GM21381 (cell line): ENCODE results near the gene HOXC9.
"Not testable (repeated sequence)": the region's sequence is repeated elsewhere in the genome, so short reads cannot be mapped to it uniquely, and the experiment has no call there.

Source experiments
- ATAC-seq: cut with Tn5 transposase; IDR thresholded peaks from one replicate; pipeline ENCODE4 v1.9.1; 2021; ENCODE audit warnings: mild to moderate bottlenecking, moderate library complexity; ENCODE audit not compliant: unreplicated experiment

Gene HOXC9

DNA sequence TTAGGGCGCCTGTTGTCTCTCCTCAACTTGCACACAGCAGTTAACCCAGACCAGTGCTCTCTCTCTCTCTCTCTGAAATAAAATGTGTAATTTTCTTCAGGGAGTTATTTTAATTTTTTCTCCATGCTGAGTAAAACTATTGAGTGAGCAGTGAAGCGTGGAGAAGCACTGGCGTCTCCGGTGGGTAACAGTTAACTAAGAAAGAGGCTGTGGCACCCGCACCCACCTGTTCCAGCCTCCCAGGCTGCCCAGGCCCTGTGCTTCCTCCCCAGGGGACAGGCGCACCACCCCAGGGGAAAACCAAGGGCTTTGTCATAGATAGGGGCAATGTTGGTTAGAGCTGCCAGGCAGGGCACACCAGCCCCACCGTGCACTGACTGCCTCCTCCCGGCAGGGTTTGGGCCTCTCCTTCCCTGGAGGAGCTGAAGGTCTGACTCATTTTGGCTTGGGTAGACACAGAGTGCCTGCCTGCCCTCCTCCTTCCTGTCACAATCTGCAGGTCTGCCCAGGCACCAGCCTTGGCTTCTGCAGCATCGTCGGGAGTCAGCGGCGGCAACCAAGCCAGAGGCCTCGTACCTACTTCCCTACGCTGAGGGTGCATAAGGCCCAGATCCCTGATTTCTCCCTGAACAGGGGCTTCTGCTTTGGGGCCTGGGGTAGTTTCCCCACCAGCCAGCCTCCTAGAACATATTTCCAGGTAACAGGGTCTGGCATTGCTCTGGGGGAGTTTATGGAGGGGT lies 36.8 kb downstream of the HOXC9 start:
- ATAC-seq: no peak

DNA sequence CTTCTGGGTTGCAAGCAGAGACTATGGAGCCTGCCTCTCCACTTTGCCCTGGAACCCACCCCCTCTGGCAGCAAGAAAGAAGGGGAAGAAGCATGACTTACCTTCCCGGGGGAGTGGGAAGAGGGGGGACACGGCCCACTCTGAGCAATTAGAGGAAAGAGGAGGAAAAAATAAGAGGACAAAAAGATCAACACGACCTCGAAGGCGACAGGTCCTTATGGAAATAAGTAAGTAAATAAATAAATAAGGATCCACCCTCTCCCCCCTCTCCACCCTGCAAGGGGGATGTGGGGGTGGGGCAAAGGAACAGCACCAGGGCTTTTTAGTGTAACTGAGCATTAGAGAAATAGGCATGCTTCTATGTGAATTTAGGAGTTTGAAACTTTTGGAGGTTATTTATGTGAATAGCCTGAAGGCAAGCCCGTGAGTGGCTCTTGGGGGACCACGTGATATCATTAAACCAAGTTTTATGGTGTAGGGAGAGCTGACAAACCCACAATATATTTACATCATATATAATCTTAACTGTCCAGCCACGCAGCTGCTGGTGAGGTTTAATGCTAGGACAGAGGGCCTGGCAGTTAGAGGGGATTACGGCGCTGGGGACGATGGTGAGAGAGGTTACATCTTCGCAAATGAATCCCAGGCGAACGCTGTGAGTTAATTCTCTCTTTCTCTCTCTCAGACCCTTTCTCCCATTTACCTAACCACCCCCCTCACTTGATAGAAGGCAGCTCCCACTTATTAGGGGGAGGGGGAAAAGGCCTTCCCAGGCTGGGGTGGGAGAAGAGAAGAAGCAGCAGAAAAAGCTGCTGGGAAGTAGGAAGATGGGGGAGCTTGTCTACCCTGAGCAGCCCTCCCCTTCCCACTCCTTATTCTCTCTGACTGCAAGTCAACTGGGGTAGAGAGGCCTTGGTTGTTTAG lies 37.7 kb downstream of the HOXC9 start:
- ATAC-seq: no peak

DNA sequence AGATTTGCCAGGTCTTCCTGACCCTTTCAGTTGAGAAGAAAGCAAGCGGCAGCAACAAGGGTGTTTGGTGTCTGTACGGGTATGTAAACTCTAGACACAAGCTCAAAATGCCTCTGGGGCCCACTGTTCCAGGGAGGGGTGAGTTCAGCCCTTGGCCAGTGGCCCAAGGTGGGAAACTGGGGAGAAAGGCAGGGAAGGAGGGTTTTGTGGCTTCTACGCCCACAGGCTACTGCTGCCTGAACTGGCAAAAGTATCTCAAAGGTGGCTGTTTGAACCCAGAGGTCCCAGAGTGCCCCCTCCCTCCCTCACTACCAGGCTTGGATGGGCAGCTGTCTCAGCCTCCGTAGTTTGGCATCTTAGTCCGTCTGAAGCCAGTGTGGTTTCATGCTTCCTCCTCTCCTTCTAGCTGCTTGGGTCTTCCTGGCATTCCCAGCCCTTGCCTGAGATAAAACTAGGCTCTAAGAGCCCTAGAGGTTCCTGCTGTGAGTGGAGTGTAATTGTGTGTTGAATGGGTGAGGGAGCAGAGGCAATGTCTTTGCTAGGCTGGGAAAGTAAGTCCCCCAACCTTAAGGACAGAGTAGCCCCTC lies 38.4 kb downstream of the HOXC9 start:
- no peak for ATAC-seq

DNA sequence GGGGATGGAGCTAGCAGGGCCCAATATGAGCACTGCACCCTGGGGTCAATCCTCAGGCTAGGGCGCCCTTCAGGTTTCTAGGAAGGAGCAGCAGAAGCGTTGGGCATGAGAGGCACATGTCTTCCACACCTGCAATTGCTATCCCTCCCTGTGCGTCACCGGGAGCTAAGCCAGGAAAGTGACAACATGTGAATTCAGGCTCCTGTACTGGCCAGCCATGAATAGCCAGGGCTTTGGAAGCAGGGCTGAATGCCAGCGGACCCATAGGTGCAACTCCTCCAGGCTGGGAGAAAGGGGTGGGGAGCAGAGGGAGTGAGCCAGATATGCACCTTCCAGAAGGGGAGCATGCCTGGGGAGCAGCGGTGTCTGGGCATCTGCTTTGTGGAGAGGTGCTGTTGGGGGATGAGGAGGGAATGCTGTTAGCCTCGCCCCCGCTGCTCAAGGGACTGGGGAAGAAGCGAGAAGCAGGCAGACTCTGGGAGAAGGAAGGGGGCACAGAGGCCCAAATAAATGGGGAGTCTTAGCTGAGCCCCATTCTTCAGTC lies 39.0 kb downstream of the HOXC9 start:
- no peak for ATAC-seq

DNA sequence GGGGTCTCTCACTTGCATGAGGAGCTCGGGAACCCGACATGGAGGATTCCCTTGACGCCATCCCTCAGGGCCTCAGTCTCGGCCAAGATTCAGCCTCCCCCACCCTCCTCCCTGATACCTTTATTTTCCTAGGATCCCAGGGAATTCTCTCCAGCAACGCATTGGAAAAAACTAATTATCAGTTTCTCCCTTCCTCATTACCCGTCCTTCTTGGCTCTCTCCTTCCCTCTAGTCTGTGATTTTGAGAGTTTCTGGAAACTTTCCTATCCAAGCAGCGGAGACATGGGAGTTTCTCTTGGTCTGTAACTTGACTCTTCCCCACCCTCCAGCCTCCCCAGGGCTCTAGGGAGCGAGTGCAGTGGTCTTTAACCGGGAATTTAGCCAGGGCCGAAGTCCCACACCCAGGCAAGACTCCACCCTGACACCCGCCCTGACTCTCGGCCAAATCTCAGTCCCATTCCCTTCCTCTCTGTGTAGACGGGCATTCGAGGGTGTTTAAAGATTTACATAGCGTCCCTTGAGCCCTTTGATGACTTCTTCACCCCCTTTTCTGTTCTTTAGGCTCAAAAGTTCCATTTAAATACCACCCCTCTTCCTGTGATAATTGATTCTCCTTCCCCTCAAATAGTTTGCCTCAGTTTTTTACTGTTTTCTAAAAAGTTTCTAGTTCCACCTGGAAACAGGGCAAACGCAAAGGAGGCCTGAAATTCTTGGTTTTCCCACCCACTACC lies 39.6 kb downstream of the HOXC9 start:
- no peak for ATAC-seq

DNA sequence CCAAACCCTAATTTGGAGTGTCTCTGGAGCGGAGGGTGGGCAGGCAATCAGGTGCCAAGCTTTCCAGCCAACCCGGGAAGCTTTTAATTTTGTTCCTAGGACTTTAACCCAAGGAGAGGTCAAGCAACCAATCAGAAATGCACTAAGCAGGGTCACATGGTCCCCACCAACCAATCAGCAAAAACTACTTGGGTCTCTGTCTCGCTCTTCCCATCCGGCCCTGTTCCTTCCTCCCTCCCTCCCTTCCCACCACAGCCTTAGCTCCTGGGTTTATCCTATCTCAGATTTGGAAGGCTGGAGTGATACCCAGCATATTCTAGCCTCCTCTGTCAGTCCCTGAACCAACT lies 40.2 kb downstream of the HOXC9 start:
- ATAC-seq: no peak

DNA sequence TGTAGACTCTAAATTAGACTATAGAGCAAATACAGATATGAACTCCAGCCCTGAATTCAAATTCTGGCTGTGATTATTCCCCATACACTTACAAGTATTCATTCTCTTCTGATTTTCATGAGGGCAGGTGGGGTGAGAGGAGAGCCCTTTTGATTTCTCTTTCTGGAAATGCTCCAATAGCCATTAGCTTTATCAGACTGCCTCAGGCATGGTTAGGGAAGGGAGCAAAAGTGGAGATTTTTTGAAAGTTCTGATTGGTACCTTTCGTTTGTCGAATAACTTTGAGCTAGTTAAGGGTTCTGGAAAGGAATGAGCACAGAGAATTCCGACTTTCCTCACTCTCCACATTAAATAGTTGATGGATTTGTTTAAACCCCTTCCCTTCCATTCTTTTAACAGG lies 40.7 kb downstream of the HOXC9 start:
- ATAC-seq: no peak

DNA sequence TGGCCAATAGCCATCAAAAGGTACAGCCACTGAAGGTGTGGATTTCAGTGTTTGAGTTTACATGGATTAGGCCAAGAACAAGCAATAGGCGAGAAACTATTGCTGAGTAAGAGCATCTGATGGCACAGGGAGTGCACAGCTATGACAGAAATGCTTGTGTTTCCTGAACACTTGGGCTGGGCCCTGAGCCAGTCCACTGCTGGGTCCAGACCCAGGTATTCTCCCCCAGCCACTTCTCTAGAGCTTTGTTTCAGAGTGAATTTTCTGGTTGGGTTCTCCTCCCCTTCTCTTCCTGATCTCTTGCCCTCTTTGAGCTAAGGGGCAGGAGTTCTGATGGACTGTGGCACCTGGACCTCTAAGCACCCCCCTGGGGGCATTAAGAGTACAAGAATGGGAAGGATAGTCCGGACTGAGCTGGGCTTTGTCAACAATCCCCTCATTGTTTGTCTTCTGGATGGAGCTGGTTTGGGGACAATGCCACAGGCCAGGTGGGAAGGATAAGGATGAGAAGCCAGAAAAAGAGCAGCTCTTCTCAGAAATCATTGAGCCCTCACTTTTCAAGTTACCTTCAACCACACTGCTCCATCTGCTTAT lies 41.2 kb downstream of the HOXC9 start:
- no peak for ATAC-seq

DNA sequence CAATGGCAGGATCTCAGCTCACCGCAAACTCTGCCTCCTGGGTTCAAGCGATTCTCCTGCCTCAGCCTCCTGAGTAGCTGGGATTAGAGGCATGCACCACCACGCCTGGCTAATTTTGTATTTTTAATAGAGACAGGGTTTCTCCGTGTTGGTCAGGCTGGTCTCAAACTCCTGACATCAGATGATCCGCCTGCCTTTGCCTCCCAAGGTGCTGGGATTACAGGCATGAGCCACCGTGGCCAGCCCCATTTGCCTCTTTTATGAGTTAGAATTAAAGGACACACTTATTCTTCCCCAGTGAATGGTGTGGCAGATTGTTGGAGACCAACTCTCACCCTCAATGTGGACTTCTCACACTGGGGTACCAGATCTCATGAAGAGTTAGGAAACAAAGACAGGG lies 42.1 kb downstream of the HOXC9 start:
- not testable (repeated sequence) for ATAC-seq

DNA sequence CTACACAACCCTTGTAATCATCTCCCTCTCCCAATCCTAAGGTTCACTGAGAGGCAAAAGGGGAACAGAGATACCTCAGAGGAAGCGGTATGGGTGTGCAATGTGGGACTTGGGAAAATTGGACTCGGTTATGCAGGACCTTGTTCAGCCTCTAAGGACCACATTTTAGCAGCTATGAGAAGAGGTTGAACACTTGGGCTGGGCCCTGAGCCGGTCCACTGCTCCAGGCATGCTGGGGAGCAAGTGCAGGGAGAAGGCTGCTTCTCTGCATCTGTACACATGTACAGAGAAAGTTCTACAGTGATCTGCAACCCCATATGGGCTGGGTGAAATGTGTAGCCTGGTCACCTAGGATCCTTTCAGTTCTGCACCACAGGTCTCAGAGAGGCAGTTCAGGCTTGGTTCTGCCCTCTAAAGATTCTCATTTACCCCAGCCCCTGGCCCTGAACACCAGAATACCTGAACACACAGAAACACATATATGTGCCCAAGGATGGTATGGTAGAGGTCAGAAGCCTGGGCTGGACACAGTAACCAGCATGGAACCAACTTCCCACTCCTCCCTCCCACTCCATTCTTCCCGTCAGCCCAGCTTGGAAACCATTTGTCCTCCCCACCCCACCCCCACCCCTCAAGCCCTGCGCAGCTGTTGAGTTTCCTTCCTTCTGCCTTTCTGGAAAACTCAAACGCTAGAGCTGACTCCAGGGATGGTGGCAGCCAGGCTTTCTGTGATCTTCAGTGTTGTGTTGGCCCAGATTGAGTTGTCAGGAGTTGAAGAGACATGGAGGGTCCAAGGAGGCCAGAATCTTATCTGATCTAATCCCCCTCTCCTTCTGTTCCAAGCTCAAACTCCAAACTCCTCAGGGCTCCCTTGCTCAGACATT lies 43.3 kb downstream of the HOXC9 start:
- ATAC-seq: no peak

DNA sequence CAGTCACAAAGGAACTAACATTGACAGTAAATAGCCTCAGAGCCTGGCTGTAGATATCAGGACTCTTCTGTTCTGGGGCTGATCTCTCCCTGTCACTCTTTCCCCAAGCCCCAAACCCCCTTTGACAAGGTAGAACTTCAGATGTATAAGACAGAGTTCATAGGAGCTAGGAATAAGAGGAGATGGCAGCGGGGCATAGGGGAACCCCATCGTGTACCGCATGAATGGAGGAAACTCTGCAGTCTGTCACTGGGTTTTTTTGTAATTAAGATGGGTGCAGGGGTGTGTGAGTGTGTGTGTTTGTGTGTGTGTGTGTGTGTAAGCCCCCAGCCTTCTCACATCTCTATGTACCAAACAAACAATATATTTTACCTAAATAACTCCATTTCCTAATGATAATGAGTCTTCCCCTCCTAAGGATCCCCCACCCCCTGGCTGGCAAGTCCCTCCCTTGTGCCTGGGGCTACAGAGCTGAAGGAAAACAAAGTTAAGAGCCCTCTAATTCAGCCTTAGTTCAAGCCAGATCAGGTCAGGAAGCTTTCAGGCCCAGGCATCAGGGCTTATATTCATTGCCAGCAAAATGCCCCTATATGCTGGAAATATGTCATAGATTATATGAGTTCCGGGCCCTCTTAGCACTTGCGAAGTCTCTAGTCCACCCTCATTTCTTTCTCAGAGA lies 44.6 kb downstream of the HOXC9 start:
- no peak for ATAC-seq

DNA sequence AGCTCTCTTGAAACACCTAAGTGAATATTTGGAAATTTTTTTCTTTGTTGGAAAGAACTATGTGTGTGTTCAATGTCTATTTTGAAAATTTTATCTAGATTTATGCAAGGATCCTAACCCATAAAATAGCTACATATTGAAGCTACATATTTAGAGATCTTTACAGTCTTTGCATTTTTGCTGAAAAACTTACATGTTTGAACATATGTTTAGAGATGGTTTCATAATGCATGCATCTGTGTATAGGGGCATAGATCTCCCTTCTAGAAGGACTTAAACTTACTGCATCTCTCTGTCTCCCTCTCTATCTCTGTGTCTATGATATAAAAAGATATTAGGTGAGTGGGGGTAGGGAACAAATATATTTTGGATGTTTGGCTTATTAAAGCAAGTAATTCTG lies 45.4 kb downstream of the HOXC9 start:
- no peak for ATAC-seq

DNA sequence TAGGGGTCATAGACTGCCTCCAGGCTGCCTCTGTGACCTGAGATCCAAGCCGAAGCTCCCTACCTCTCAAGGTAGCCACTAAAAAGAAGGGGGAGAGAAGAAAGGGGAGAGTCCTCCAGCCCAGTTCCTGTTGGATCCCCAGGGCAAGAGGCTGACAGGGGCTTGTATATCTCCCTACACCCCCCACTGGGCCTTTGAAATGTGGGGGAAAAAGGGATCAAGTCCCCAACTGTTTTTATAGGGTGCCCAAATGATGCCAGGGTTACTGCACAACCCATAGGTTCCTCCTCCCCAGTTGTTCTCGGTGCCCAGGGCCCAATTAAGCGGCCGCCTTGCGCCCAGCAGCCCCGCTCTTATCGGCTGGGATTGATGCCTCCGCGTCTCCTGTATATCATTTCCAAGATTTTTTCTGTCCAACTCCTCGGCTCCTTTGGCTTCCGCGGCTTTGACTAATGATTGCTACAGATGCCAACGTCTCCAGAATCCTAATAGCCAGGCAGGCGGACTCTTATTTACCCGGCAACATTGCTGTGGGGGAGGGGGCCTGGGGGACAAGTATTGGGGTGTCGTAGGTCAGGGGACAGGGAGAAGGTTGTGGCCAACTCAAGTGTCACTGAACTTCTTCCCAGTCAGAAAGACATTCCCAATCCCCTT lies 46.0 kb downstream of the HOXC9 start:
- no peak for ATAC-seq

DNA sequence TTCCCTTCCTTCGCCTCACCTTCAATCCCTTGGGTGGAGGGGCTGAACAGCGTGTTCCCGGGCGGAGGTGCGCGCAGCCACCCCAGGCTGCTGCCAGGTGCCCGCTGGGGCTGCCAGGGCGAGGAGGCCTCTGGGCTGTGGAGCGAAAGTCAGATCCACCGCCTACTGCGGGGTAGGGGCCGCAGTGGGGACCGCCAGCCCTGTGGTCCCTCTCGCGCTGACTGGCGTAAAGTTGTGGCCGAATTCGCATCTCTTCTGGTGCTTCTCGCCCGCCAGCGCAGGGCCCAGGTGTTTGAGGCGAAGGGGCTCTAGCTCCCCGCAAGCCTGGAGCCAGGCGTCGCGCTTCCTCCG lies 46.8 kb downstream of the HOXC9 start:
- ATAC-seq: no peak

DNA sequence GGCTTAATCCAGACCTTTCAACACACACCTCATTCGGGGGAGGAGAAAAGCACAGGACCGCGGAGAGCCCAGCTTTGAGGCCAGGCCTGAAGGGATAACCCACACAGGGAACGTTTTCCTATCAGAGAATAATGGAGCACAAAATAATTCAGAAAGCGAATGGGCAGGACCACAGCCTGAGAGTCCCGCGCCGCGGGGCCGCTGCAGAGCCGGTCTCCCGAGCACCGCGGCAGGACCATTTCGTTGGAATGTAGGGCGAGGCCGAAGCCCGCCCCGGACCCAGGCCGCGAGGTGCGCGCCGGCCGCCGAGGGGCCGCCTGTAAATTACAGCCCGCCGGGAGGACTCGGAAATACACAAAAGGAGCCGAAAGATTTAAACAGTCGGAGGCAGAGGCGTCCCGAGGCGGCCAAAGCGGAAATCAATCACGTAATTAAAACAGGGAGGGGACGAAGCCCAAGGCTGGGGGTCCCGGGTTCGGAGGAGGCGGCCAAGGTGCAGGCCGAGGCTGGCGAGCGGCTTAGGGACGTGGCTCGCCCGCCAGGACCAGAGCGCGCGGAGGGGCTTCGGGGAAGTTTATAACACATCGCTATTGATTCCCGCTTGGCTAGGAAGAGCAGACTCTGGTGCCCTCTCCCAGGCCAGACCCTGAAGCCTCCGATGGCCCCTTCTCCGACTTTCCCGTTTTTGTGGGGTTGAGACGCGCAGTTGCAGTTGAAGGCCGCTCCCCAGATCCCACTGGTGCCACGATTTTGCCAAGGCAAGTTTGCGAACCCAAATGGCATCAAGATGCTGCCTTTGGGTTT lies 47.4 kb downstream of the HOXC9 start:
- no peak for ATAC-seq

DNA sequence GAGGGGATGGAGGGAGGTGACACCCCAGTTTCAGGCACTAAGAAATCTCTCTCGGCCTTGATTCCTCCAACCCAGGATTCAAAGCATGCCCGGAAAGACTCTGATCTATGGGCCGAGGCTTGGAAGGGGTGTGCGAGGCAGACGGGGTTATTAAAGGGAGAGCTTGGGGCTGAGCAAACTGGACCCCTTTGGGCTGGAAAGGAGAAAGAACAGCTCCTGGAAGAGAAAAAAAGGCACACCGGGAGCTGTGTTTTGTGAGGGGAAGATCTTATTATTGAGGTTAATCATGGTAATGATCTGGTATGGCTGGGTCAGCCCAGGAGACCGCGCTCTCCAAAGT lies 48.0 kb downstream of the HOXC9 start:
- ATAC-seq: no peak

DNA sequence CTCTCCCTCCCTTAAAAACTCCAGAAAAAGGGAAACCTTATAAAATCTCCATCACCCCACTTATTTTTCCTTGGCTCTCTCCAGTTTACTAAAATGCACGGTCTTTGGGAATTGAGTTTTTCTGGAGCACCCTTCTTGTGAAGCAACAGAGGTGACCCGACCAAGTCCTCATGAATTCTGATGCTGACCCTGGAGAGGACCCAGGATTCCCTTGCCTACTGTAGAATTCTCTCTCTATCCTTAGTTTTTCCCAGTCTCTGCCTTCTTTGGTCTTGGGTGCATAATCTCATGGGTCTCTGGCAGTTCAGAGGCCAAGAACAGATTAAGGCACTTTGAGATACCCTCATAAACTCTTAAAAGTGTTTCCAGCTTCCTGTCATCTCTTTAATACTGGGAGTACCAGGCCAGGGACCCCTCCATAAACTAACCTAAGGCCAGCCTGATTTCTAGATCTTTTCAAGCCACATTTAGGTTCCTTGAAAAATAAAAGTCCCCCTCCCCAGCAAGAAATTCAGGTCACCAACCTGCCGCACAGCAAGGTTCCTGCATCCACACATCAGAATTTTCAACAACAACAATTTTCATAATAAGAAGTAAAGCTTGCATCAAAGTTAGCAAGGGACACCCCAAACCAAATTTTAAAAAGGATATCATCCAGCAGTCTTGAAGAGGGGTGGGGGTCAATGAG lies 48.6 kb downstream of the HOXC9 start:
- no peak for ATAC-seq
